NCI-H2227 (cell line): ENCODE measurements around the gene POLR2F.

Experiments
- DNase-seq: peaks from one replicate; lab custom pipeline; 2025; ENCODE audit not compliant: unreplicated experiment; lab: John Stamatoyannopoulos, UW

The POLR2F gene

DNA sequence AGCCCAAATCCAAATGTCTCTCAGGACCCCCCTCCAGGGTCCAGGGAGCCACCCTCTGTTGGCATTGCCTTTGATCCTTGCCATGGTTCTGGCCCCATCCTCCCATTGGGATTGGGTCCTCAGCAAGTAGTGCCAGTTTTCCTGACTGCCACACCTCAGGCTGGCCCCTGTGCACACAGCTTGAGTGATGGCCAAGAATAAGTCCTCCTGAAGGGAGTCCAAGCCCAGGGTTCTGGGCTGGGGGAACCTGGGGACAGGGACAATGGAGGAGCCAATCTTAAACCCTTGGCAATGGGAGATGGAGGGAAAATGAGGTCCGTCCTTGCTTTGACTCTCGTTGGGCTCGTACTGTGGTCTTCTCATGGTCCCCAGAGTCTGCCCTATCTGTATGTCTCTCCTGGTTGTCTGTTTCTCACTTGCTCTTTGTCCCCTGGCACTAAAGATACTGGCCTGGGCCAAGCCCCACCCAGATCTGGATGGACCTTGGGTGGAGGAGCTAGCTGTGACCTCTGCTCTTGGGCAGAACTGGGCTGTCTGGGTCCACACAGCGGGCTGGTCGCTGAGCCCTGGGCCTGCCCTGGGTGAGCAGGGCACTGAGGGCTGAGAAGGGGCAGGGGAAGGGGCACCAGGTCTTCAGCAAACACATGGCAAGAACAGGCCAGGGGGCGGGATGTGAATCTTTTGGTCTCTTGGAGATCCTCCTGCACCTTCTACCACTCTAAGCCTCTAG, 27.9 kb downstream of the POLR2F start:
- no peak for DNase-seq

DNA sequence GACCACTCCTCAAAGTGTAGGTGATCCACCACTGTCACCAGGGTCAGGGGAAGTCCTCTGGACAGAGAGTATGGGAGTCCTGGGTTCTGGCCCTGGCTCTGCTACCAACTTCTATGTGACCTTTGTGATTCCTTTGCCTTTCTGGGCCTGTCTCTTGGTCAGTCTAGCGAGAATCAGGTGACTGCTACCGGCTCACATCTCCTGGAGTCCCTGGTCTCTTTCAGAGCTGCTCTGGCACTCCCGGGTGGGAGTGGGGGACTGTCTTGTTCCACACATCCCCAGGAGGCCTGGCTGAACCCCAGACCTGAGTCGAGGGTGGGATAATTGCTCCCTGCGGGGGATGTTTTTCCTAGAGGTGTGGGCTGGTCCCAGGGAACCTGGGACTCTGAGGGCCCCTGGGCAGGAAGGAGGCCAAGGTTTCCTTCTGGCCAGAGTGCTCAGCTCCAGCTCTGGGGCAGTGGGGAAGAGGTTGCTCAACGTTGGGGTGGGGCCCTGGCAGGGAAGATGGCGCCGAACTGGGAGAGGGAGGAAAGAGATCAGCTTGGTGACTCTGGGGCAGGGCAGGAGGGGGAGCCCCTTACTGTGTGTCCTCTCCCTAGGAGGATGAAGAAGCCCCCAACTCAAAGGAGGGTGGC, 28.8 kb downstream of the POLR2F start:
- no peak for DNase-seq

DNA sequence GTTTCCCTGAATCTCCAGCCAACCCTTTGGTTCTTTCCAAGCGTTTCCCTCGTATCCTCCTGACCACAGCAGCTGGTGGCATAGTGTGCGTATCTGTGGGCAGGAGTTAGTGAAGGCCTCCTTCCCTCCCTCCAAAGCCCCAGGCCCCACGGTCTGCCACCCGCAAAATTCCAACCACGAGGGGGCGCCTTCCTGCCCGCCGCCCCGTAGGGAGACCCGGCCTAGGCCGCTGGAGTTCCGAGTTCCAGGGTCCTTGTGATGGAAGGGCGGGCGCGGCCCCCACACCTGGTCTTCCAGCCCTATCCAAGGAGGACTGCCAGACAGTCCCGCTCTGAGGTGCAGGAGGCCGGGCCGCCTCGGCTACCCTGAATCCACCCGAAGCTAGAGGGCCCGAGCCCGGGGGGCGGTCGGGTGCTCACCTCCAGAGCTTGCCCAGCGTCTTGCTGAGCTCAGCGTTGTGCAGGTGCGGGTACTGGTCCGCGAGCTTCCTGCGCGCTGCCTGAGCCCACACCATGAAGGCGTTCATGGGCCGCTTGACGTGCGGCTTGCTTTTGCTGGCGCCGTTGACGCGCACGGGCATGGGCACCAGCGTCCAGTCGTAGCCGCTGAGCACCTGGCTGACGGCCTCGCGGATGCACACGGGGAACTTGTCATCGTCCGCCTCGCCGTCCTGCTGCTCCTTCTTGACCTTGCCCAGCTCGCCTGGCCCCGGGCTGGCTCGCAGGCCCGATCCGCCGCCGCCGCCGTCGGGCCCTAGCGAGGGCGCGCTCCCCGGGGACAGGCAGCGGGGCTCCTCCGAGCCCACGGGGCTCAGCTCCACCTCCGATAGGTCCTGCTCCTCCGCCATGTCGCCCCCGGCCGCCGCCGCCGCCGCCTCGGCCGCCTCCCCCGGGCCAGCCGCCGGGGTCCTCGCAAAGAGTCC, 29.7 kb downstream of the POLR2F start:
- no peak for DNase-seq

DNA sequence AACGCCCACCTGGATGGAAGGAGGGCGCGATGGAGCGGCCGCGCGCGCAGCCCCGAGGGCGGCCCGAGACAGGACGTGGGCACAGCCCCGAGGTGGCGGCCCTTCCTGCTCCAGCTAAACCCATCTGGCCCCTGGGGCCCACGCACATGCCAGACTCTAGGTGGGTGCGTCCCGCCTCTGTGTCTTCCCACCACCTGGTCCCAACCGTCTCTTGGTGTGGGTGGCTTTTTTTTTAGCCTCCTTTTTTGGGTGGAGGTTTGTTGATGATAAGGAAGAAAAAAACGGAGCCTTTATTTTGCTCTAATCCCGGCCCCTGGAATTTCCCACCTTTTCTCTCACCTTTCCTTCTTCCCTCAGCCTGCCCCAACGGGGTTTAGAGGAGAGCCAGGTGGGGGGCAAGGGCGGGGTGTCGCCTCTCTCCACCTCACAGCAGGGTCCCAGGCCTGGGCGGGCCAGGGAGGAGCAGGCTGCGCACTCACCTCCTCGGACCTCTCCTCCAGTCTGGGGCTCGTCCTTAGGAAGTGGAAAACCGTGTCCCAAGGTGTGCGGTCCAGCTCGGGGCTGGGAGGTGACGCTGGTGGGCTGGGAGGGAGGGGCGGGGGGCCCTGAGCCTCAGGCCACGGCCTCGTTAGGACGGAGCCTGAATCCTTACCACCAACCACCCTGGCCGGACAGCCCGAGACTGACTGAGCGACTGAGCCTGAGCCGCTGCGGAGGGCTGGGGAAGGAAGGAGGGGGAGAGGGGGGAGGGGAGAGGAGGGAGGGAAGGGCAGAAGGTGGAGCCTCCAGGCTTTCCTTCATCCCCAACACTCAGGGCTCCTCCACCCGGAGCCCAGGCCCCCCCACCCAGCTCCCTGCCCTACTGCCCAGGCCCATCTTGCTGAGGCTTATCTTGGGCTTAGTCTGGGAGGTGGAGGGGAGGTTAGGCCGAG, 30.6 kb downstream of the POLR2F start, which contains the start of gene SOX10:
Gene SOX10, minus strand, starts transcription at position 696 of the 932 bp plus-strand sequence. CDS start 771 bp downstream, outside the sequence.
- DNase-seq, result no peak

DNA sequence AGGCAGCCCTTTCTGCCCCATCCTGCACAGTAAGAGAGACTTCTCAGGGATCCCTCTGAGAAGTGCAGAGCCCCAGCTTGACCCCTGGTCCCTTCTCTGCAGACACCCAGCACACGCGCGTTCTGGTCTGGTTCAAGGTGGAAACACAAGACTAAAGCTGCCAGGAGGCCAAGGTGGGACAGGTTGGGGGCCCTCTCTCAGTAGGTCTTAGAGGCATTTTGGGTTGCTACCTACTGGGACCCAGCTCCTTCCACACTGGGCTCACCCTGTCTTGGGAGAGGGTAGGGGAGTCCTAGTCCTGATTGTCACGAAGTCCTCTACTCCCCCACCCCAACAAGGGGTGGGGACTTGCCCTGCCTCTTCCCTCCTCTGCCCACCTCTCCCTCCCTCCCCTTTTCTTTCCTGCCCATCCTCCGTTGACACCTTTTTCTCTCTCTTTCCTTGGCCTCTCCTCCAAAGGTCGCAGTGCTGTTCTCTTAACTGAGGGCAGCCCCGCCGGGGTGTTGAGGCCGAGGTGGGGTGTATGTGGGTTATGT, 31.6 kb downstream of the POLR2F start:
- no peak for DNase-seq

DNA sequence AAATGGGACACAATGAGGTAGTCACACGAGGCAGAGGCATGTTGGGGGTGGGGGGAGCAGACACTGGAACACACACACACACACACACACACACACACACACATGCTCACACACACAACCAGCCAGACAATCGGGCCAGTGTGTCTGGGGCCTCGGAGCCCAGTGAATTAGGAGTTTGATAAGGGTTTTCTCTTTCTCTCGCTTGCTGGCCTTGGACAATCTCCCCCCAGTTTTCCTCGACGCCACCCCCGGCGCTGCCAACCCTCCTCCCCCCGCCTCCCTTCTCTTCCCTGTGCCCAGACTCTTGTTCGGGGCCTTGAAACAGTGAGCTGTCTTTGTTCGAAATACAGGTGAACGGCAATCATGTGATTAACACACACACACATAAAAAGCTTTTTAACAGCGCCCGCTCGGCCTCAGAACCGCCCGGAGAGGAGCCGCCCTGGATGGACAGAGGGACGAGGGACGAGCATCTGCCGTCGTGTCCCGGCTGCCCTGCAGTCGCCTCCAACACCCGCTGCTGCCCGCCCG, 32.3 kb downstream of the POLR2F start:
- DNase-seq, result no peak

DNA sequence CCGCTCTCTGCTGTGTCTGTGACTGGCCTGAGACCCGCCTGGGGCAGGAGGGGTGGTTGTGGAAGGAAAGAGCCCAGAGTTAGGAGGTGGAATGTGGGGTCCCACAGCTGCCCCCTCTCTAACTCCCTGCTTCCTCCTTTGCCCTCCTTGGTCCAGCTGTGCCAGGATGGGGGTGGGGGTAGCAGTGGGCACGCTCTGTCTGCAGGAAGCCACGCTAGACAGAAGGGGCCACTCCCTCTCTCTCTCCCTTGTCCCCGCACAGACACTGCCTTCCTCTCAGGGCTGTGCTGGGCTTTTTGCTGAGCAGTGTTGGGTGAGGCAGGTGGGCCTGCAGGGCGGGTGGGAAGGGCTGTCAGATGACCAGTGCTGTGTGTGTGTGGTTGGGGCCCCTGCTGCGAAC, 32.9 kb downstream of the POLR2F start:
- DNase-seq, result no peak

DNA sequence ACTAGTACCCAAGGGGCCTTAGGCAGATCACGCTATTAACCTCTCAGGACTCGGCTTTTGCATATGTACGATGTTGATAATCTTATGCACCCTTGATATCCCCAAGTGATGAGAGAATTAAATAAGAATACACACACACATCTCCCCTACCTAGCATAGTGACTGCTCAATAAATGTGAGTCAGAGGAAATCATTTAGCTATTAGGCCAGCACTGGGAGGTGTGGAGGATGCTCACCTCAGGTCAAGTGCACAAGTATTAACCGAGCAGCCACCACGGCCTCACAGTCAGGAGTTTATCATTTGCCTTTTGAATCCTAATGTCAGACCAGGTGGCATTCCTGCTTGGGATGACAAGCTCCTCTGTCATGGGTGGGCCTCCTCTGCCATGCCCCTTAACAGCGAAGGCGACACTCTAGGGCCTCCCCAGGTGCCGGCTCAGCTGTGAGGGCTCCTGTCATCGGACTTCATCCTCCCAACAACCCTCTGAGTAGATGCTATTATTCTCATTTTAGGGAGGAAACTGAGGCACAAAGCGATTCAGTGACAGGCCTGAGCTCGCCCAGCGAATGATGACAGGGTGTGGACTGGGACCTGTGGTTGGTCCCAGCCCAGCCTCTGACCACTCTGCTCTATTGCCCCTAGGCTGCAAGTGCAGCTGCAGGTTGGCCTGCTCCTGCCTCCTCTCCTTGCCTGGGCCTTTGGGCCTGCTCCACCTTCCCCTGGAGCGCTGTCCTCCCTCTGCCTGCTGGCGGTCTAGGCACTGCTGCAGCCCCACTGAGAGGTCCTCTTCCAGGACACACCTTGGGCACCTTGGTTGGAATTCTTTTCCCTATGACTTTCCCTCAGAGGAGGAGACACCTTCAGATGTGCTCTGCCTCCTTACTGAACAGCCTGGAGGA, 35.9 kb downstream of the POLR2F start:
- no peak for DNase-seq

DNA sequence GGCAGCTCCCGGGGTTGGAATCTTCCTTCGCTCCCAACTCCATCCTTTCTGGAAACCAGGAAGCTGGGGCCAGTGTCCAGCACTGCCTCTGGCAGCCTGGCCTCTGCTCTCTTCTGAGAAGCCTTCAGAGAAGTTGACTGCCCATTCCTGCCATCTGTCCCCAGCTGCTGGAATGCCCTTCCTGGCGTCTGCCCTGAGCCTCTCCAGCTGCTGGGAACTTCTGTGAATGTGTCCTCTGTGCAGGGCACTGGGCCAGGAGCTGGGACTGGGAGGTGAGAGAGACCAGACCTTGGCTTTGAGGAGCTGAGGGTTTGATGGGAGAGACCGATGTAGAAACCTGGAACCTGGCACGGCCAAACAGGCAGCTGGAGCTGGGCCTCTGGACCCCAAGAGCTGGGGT, 36.8 kb downstream of the POLR2F start:
- no peak for DNase-seq

DNA sequence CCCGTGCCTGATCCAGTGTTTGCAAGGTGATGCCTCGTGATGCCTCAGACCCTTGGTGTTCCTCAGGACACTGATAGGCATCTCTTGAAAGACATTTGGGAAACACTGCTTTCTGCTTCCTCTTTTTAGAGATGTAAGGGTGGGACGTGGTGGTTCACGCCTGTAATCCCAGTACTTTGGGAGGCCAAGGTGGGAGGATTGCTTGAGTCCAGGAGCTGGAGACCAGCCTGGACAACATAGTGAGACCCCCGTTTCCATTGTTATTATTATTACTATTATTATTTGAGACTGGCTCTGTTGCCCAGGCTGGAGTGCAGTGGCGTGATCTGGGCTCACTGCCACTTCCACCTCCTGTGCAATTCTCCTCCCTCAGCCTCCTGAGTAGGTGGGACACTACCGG, 37.4 kb downstream of the POLR2F start:
- no peak for DNase-seq

DNA sequence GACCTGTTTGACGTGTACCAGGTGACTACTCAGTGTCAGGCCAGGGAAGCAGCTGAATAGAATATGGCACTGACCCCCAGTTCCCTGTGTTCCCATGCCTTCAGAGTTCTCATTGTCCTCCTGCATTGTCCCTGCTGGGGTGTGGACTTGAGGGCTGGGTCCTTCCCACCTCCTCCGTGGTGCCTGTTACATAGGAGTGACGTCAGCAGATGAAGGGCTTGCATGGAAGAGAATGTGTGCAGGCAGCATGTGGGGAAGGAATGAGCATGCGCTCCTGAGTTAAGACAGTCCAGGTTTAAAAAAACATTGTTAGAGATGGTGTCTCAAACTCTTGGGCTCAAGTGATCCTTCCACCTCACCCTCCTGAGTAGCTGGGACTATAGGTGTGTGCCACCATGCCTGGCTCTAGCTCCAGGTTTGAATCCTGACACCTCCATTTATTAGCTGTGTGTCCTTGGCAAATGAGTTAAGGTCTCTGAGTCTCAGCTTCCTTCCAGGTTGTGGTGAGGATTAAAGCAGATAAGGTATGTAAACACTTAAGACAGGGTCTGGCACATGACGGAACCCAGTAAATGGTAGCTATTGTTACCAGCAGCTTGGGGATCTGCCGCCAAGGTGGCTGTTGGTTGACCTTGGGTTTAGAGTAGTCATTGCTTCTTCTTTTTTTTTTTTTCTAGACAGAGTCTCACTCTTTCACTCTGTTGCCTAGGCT, 38.4 kb downstream of the POLR2F start:
- no peak for DNase-seq

DNA sequence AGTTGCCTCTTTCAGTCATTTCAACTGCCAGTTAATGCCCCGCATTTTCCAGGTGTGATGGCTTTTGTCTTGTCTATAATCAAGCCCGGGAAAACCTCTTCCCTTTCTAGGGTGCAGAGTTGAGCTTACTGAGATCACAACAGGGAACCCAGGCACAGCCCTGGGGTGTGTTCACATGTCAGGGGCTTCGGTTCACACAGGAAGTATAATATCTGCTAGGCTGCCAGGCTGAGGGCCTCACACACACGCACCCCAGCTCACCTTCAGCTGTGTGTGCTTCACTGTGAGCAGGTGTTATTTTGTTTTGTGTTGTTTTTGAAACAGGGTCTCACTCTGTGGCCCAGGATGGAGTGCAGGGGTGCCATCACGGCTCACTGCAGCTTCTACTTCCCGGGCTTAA, 40.5 kb downstream of the POLR2F start:
- DNase-seq, result no peak

DNA sequence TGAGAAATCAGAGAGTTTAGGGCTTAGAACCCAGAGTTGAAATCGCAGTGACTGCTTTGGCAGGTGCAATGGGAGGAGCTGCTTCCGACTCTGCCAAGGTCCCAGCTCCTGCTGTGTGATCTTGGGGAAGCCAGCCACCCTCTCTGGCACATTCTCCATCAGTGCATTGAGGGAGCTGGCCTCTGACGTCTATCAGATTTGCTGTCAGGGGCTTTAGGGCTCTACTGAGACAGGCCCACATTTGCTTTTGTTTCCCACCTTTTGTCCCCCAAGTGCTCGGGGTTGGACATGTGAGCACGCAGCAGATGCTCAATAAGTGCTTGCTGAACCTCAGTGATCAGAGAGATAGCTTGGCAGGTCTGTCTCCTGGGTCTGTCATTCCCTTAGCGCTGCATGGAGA, 41.5 kb downstream of the POLR2F start:
- no peak for DNase-seq

DNA sequence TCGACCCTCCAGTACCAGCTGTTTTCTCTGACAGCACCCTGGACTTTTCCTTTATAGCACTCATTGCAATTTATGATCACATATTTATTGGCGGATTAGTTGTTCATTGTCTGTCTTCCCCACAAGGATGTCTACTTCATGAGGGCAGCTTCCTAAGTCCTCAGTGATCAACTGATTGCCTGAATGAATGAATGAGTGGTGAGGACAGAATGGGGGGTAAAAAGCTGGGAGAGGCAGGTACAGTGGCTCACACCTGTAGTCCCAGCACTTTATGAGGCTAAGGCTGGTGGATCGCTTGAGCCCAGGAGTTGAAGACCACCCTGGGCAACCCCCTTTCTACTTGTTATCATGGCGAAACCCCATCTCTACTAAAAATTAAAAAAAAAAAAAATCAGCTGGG, 42.0 kb downstream of the POLR2F start:
- DNase-seq, result no peak

DNA sequence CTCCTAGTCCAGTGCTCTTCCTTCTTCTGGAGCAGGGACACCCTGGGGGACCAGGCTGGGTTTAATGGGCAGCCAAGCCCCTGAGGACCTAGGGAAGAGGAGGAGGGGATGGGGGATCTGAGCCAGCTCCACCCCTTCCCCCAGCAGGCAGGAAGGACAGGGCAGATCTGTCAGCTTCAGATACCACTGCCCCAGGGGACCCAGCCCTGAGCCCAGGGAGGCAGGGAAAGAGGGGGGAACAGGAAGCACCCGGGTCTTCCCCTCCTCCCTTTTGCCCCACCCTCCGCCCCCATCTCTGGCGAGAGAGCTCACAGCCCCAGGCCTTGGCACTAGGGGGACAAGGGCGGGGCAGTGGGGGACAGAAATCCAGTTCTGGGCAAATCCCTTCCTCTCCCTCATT, 42.6 kb downstream of the POLR2F start:
- DNase-seq, result no peak

DNA sequence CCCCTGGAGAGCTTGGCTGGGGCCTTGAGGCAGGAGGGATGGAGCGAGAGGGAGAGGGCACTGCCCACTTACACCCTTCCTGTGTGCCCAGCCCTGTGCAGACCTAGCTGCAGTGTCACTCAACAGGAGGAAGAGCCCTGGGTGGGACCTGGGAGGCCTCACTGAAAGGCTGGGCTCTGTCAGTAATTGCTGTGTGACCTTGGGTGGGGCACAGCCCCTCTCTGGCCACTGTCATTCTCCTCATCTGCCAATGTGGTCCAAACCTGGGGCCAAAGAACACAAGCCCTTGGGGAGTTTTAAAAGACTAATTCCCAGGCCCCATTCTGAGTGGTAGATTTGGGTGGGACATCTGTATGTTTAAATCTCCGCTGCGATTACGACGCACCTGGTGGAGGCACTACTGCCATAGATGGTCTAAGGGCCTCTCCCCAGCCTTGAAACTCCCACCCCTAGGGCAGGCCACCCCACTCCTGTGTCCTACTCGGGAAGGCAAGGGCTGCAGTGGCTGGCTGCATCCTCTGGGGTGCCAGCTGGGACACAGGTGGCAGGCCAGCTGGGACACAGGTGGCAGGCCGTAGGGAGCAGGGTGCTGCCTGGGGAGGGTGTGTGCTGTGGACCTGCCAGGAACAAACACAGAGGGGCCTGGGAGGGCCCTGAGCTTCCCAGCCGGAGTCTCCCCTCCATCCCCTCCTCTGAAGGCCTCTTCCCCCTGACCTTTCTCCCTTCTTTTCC, 43.2 kb downstream of the POLR2F start:
- no peak for DNase-seq

DNA sequence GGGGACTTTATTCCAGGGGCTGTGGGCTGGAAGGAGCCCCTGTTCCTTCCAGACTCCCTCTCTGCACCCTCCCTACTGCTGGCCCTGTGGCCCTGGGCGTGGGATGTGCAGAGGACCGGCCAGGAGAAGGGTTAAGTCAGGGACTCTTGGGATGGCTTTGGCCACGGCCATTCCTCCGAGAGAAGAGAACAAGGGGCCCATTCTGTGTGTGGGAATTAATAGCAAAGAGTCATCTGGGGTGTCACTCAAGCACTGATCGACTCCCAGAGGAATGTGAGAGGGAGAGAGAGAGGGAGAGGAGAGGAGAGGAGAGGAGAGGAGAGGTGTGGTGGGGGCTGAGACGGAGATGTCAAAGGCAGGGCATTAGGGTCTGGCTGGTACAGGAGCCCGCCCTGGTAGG, 45.0 kb downstream of the POLR2F start:
- no peak for DNase-seq

DNA sequence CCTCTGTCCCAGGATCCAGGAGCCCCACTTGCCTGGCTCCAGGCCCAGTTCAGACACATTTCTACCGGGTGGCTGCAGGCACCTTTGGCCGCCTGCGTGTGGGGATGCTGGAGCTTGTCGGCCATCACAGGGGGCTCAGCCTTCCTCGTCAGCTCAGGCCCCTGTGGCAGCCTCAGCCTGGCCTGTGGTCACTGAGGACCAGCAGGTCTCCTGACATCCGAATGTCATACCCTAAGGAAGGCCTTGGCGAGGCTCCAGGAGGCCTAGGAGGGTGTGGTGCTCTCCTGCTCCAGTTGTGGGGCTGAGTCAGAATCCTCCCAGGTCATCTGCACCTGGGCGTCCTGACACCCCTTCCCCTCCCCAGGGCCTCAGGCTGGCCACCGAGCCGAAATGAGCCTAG, 45.7 kb downstream of the POLR2F start:
- DNase-seq, result no peak
